HepG2 (cell line): Measurements from ENCODE around the gene TPM3.

Experiments used
- ATF6 ChIP-seq: sonication (generic); formaldehyde crosslinking; conservative IDR thresholded peaks from 2 replicates; pipeline ENCODE4 v1.4.0; 2020; ENCODE audit warnings: missing genetic modification reagents
- KLF16 ChIP-seq, 2 experiments: sonication (generic) in 1 of 2; formaldehyde crosslinking in 1 of 2; IDR thresholded peaks; 2 replicates each; pipeline versions ENCODE4 v1.6.1 to v1.8.0; 2016 to 2023; ENCODE audit warnings: missing genetic modification reagents in 2 of 2, missing compliant biosample characterization in 1 of 2
- PHF8 ChIP-seq: sonication (generic); formaldehyde crosslinking; IDR thresholded peaks from 2 replicates; pipeline ENCODE4 v1.5.0; 2020; ENCODE audit warnings: missing genetic modification reagents
- TF ChIP-seq, protein P1 (sequence below): sonication (generic); formaldehyde crosslinking; IDR thresholded peaks from 2 replicates; pipeline ENCODE4 v1.4.0; 2020; ENCODE audit warnings: missing genetic modification reagents

- TF ChIP-seq ATF6 (CRISPR knock-in tag): no peak
- TF ChIP-seq, protein P1, sequence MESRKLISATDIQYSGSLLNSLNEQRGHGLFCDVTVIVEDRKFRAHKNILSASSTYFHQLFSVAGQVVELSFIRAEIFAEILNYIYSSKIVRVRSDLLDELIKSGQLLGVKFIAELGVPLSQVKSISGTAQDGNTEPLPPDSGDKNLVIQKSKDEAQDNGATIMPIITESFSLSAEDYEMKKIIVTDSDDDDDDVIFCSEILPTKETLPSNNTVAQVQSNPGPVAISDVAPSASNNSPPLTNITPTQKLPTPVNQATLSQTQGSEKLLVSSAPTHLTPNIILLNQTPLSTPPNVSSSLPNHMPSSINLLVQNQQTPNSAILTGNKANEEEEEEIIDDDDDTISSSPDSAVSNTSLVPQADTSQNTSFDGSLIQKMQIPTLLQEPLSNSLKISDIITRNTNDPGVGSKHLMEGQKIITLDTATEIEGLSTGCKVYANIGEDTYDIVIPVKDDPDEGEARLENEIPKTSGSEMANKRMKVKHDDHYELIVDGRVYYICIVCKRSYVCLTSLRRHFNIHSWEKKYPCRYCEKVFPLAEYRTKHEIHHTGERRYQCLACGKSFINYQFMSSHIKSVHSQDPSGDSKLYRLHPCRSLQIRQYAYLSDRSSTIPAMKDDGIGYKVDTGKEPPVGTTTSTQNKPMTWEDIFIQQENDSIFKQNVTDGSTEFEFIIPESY: no peak
- TF ChIP-seq KLF16 (CRISPR knock-in tag; IDR thresholded peaks at IDR 0.05): no peak
- no peak for TF ChIP-seq PHF8 (CRISPR knock-in tag)
These were observed 24.4 kb downstream of the TPM3 start for GRCh38 chr1:154167461-154167860.
